ENCODE data around the gene EXOC2.

The EXOC2 gene

DNA sequence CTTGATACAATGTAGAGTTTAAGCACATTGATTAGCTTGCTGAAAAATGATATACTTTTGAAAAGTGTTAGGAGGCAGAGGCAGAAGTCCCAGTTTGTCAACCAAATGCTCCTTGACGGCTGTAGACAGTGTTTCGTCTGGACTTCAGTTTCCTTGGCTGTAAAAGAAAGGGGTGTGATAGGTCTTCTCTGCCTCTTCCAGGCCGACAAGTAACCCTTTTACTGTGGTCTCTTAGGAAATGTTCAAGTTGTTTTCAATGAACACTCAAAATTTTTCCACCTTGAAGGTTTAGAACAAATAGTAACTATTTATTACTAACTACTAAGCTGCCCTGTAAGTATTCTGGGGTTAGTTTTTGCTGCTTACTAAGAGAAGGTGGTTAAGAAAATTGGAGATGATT lies 179.0 kb downstream of the EXOC2 start:
- DNase-seq, result no peak

- no peak for DNase-seq
These were observed 179.9 kb downstream of the EXOC2 start for GRCh38 chr6:513058-513457.

GRCh38 chr6:511488-512137 lies 181.3 kb downstream of the EXOC2 start:
- DNase-seq, result no peak

GRCh38 chr6:509676-510075 lies 183.3 kb downstream of the EXOC2 start:
- DNase-seq, result no peak

DNA sequence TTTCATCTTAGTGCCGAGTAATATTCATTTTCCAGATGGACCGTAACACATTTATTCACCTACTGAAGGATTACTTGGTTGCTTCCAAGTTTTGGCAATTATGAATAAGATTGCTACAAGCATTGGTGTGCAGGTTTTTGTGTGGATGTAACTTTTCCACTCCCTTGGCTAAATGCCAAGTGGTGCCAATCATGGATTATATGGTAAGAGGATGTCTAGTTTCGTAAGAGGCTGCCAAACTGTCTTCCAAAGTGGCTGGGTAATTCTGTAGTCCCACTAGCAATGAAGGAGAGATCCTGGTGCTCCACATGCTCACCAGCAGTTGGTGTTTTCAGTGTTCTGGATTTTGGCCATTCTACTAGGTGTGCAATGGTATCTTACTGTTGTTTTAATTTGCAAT lies 184.3 kb downstream of the EXOC2 start:
- DNase-seq, result no peak

- no peak for DNase-seq
These were observed 184.9 kb downstream of the EXOC2 start for GRCh38 chr6:508006-508405.

GRCh38 chr6:506920-507622 lies 185.9 kb downstream of the EXOC2 start:
- no peak for DNase-seq

- no peak for DNase-seq
These were observed 186.4 kb downstream of the EXOC2 start for GRCh38 chr6:506508-506907.

- DNase-seq, result no peak
These were observed 187.6 kb downstream of the EXOC2 start for GRCh38 chr6:505374-505773.

DNA sequence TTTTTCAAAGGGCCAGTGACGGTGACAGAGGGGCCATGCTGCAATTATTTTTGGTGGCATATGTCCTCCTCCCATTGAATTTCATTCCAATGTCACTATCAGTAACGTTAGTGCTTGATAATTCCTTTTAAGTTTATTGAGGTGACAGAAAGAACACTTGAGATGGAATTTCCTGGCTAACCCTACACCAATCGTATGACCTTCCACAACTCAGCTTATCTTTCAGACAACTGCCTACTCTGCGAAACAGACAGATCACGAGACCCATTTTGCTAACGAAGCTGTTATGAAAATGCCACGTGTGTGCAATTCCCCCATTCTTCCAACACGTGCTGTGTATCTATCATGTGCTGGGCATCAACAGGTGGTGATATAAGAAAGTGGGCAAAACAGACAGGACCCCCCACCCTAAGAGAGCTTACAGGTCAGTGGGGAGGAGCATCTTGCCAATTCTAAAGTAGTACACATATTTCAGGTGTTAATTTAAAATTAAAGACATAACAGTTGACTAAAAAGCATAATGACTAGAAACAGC lies 188.4 kb downstream of the EXOC2 start:
- no peak for DNase-seq

GRCh38 chr6:503610-504362 lies 189.2 kb downstream of the EXOC2 start:
- no peak for DNase-seq

DNA sequence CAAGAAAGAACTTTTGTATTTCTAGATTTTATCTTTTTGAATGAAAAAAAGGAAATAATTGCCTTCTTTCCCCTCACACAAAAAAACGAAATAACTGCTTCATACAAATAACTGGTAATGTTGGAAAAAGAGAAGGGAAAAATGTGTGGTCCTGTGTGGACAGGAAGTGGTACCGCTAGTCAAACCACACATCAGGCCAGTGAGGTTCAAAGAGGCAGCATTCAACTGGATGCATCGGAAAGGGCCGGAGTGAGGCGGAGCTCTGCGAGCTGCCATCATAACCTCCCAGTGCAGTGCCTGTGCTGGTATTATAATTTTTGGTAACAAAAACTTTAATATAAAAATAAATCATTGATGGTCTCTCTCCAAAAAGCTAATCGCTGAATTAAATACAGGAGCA lies 190.2 kb downstream of the EXOC2 start:
- DNase-seq, result no peak

GRCh38 chr6:501891-502601 lies 190.9 kb downstream of the EXOC2 start:
- peak; percentile 10 for DNase-seq

DNA sequence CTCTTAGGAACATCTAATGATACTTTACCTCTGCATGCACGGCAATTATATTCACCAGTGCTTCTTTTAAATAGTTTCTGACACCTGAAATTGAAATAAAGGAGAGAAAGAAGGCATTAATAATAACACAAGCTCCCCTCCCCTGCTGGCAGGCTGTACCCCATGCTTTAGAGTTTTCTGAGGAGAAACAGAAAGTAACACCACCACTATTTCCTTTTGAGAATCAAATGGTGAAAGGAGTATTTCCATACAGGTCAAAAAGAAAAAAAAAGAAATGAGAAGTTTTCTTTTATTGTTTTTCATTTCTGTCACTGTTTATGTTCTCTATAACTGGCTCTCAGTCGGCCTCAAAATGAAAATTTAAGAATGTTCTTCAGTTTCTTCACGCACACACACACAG lies 193.3 kb downstream of the EXOC2 start:
- DNase-seq, result no peak

- DNase-seq, result peak; percentile 54
These were observed 194.1 kb downstream of the EXOC2 start for GRCh38 chr6:498795-499231.

- DNase-seq, result no peak
These were observed 195.7 kb downstream of the EXOC2 start for GRCh38 chr6:497258-497657.

DNA sequence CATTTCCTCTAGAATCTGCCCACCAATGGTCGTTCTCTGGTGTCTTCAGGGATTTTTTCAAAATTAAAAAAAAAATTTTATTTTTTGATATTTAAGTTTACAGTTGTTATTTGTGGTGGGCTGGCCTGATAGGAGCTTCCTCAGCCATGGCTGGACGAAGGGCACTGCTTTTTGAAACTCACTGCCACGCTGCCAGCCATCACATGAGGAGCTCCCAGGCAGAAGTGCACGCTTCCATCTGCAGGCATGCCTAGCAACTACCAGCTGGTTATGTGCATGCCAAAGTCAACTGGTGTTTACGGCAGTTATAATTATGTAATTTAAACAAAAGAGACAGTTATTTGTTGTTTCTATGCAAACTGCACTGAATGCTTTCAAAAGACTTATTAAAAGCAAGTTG lies 196.3 kb downstream of the EXOC2 start:
- no peak for DNase-seq

- DNase-seq, result no peak
These were observed 198.5 kb downstream of the EXOC2 start for GRCh38 chr6:494394-494793.

DNA sequence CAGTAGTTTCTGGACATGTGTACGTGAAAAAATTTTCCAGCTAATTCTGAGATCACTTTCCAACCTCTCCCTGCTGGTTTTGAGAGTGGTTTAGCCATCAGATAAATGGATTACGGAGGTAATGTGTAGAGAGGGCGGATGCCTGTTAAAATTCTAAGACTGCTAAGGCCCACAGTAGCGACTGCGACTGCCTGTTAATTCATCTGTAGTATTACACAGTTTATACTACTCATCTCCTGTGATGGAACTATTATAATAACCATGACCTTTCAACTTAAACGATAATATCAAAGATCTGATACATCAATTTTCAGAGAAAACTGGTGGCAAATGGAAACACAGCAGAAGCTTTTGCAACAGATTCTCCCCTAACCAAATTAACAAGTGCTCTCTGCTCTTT lies 199.1 kb downstream of the EXOC2 start:
- DNase-seq, result no peak

DNA sequence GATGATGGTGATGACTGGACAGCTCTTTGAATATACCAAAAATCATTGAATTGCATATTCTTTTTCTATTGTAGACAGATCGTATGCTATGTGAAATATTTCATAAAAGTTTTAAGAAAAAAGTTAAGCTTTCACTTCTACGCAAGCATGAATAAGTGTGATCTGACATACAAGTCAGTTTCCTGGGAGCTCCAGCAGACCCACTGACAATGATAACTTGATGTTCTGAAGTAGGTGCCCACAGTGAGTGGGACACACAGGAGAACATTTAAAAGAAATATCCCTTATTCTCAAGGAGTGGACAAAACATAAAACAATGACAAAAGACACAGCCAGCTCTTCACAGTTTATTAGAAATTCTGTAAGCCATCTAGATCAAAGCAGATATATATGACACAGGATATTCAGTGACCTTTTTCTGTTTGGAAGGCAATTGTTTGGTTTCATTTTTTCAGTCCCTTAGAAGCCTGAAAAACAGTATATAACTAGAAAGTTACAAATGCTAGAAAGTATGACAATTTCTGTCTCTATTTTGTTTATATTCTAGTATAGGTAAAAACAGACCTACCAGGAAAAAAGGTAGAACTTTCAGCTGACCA lies 200.0 kb downstream of the EXOC2 start:
- DNase-seq, result no peak

GRCh38 chr6:492178-492577 lies 200.8 kb downstream of the EXOC2 start:
- DNase-seq, result no peak

GRCh38 chr6:491233-491632 lies 201.7 kb downstream of the EXOC2 start:
- peak; percentile 14 for DNase-seq

Data from GDM1 (cell line).